HG02642 (cell line): ENCODE data around the gene LRTM1.

Experiments
- ATAC-seq: cut with Tn5 transposase; IDR thresholded peaks from one replicate; pipeline ENCODE4 v1.9.1; 2021; ENCODE audit warnings: mild to moderate bottlenecking; ENCODE audit not compliant: unreplicated experiment, poor library complexity

Gene LRTM1

GRCh38 chr3:54941690-54942362, 14.0 kb upstream of the LRTM1 start:
- no peak for ATAC-seq

- ATAC-seq: no peak
Observed at GRCh38 chr3:54940971-54941370, 13.1 kb upstream of the LRTM1 start.

- no peak for ATAC-seq
Observed at GRCh38 chr3:54939557-54940300, 11.9 kb upstream of the LRTM1 start.

GRCh38 chr3:54936561-54936960, 8.7 kb upstream of the LRTM1 start:
- ATAC-seq: no peak

- ATAC-seq: no peak
Observed at GRCh38 chr3:54935869-54936268, 8.0 kb upstream of the LRTM1 start.

GRCh38 chr3:54932606-54933005, 4.7 kb upstream of the LRTM1 start:
- no peak for ATAC-seq

GRCh38 chr3:54931182-54931581, 3.3 kb upstream of the LRTM1 start:
- ATAC-seq: no peak

- ATAC-seq: no peak
Observed at GRCh38 chr3:54918516-54918915, 9.3 kb downstream of the LRTM1 start.

- ATAC-seq: no peak
Observed at GRCh38 chr3:54917862-54918261, 10.0 kb downstream of the LRTM1 start.

- no peak for ATAC-seq
Observed at GRCh38 chr3:54917174-54917573, 10.7 kb downstream of the LRTM1 start.

GRCh38 chr3:54916732-54917131, 11.1 kb downstream of the LRTM1 start:
- no peak for ATAC-seq

GRCh38 chr3:54915976-54916375, 11.9 kb downstream of the LRTM1 start:
- no peak for ATAC-seq

- no peak for ATAC-seq
Observed at GRCh38 chr3:54915181-54915580, 12.7 kb downstream of the LRTM1 start.

GRCh38 chr3:54914180-54914579, 13.7 kb downstream of the LRTM1 start:
- ATAC-seq: no peak

GRCh38 chr3:54909191-54909590, 18.7 kb downstream of the LRTM1 start:
- no peak for ATAC-seq

GRCh38 chr3:54906763-54907162, 21.1 kb downstream of the LRTM1 start:
- no peak for ATAC-seq

GRCh38 chr3:54905920-54906319, 21.9 kb downstream of the LRTM1 start:
- ATAC-seq: no peak

GRCh38 chr3:54905261-54905888, 22.5 kb downstream of the LRTM1 start:
- ATAC-seq: no peak

GRCh38 chr3:54901906-54902685, 25.8 kb downstream of the LRTM1 start:
- ATAC-seq: no peak

GRCh38 chr3:54900838-54901591, 26.8 kb downstream of the LRTM1 start:
- ATAC-seq: no peak
